Measurements from ENCODE around the gene GDF15.
A peak's percentile ranks its signal among the peaks of the same experiment; 100 is the strongest.

Gene GDF15

DNA sequence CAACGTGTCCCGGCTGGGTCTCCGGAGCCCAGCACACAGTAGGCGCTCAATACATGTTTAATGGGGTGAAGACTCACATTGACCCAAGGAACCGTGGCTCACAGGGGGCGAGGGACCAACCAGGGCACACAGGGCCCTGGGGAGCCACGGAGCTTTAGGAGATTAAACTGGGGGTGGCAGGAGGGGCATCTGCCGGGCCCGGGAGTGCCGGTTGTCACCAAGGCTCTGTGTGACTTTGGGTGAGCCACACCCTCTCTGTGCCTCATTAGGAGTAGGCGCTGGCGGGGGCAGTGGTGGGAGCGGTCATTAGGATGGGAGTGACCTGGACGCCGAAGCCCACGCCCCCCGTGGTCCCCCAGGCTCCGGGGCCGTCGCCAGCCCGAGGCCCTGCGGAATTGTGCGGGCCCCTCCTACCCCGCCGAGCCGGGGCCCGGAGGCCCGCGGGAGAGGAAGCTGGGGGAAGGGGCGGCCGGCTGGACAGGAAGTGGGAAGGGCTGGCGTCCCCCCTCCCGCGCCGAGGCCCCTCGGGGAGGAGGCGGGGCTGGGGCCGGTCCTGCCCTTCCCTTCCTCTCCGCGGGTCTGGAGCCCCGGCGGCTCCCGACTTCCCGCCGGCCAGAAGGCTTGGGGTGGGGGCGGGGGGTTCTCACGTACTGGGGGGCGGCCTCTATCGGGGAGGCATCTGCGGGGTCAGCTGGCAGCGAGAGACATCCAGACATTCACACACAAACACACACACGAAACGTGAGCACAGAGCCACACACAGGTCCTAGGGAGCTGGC, 31.5 kb downstream of the GDF15 start:
- peak overlapping the region; percentile 34 for H3K4me3 ChIP-seq (ENCODE audit: low read depth, low read length)

GRCh38 chr19:18418029-18418482, 32.1 kb downstream of the GDF15 start:
- H3K4me3 ChIP-seq (ENCODE audit: low read depth, low read length), result peak overlapping the region; percentile 8

DNA sequence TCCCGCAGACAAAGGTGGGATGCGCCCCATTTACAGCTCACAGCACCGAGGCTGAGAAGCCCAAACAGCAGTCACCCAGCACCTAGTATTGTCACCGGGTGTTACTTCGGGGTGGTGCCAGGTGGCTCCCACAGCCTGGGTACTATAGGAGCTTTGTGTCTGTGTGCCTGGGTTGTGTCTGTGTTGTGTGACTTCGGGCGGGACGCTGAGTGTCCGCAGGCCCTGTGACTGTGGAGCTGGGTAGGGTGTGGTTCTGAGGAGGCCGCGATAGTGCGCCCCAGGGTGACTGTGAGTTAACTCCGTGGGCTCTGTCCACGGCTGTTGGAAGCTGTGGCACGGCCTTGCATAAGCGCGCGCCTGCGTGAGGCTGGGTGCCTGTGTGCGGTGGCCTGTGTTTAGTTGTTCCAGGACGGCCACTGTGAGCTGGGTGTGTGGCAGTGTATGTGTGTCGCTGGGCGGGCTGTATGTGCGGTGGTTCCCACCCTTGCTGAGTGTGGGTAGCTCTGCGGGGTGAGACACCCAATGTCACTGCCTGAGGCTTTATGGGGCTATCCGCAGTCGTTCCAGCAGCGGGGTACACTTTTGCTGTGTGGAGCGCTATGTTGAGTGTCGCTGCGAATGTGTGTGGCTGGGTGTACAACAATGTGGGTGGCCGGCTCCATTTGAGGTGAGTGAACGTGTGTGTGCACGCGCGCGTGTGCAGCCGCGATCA, 32.7 kb downstream of the GDF15 start:
- H3K4me3 ChIP-seq (ENCODE audit: low read depth, low read length), result peak overlapping the region; percentile 13

DNA sequence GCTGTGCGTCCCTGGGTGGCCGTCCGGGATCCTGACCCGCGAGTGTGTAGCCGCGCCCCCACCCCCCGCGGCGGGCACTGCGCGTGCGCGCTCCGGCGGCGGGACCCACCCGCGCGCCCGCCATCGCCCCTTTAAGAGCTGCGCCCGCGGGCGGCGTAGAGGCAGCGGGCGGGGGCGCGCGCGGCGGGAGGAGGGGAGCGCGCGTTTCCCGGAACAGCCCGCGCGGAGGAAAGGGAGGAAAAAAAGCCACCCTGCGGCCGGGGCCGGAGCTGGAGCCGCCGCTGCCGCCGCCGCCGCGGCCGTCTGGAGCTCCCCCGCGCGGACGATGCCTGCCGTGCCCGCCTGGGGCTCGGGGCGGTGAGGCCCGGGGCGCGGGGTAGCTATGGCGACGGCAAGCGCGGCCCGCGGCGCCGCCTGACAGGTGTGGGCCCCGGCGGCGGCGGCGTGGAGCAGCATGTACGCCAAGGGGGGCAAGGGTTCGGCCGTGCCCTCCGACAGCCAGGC, 33.3 kb downstream of the GDF15 start, which contains the start of gene SSBP4:
TSS of gene SSBP4 (plus strand) at position 204 of the 504 bp plus-strand sequence. CDS start at position 455, 251 bp downstream.
- H3K4me3 ChIP-seq (ENCODE audit: low read depth, low read length), result peak within 1 kb of the TSS; percentile 41

DNA sequence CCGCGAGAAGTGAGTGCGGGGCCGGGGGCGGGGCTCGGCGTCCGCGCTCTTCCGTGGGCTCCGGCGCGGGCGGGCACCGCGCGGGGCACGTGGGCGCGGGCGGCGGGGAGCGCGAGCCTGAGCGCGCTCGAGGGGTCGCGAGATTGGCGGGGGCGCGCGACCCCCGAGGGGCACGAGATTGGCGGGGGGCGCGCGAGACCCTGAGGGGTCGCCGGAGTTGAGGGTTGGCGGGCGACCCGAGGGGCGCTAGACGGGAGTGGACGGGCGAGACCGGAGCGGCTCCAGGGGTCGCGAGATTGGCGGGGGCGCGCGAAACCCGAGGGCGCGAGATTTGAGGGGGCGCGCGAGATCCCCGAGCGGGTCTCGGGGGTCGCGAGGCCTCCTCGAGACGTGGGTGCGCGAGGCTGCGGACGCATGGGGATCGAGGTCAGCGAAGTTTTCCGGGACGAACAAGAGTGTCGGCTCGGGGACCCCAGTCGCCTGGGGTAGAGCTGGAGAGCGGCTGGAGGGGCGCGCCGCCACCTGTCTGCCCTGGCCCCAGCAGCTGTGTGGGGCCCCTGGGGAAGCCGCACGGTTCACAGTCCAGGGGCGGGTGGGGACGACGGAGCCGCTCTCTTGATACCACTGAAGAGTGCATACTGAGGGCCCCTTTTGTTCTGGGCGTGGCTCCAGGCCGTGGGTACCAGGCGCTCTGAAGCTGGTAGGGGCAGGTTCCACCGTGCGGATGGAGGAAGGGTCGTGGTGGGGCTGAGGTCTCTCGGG, 33.9 kb downstream of the GDF15 start:
- peak overlapping the region; percentile 41 for H3K4me3 ChIP-seq (ENCODE audit: low read depth, low read length)

GRCh38 chr19:18420930-18421329, 35.0 kb downstream of the GDF15 start:
- H3K4me3 ChIP-seq (ENCODE audit: low read depth, low read length), result no peak overlapping the region

DNA sequence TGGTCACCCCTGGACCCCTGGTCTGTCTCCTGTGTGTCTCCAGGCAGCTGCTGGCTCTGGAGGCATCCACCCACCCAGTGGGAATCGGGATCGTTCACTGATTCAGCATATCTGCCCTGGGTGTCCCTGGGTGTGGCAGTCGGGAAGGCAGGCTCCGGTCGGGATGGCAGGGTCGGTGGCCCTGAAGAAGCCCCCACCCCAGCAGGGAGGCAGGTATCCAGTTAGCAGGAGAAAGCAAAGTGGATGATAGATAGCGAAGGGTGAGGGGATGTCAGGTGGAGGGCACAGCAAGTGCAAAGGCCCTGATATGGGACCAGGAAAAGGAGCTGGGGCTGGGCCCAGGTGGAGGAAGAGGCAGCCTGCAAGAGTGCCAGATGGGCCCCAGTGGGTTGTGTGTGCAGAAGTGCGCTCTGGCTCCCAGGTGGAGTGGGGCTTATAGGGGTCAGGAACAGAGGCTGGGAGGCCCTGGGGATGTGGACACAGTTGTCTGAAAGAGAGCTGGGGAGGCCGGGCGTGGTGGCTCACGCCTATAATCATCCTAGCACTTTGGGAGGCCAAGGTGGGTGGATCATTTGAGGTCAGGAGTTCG, 35.5 kb downstream of the GDF15 start:
- H3K4me3 ChIP-seq (ENCODE audit: low read depth, low read length), result no peak overlapping the region

DNA sequence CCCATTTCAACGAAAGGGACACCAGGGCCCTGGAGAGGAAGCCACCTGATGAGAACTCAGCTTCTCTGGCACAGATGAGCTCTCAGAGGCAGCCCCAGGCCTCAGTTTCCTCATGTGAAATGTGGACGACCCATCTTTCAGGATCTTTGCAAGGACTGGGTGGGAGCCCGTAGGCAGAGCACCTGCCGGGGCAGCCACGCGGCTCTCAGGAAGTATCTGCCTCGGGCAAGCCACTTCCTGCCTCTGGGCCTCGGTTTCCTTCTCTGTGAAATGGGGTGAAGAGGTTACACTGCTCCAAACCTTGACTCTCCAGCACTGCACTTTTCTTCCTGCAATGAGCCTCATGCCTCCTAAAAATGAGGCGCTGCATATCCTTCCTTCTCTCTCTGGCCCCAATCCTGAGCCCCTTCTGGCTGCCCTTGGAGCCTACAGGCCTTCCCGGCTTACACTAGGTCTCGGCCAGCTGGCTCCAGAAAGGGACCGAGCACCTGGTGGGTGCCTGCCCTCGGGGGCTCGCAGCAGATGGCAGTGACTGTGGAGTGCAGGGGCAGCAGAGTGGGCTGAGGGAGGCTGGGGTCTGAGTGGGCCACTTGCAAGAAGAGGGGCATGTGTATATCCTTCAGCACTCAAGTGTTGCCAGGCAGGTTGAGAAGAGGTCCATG, 36.7 kb downstream of the GDF15 start:
- no peak overlapping the region for H3K4me3 ChIP-seq (ENCODE audit: low read depth, low read length)

- no peak overlapping the region for H3K4me3 ChIP-seq (ENCODE audit: low read depth, low read length)
Observed at GRCh38 chr19:18423258-18424020, 37.5 kb downstream of the GDF15 start.

DNA sequence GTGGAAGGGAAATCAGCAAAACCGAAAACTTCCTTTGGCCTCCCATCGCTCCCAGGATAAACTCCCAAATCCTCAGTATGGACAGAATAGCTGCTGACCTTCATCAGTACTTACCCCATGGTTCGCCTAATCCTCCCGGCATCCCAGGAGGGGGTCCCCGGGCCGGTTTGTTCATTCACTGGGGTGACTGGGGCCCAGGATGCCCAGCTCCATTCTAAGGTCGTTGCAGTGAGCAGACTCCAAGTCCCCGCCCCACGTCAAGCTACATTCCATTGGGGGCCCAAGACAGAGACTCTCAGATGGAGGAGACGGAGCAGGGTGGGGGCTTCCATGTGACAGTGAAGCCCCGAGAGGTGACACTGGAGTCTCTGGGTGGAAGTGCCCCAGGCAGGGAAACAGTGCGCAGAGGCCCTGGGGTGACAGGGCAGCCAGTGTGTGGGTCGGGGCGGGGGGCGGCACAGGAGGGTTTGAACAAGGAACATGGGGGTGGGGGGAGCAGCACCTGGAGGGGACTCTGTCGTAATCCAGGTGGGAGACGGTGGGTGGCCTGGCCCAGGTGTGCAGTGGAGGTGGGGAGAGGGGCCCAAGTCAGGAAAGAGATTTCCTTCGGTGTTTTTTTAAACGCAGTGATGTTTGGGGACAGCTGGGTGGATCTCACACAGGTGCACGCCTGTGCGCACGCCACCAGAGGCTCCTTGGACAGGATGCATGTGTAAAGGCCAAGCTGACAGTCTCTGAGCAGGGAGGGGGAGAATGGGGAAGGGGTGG, 38.3 kb downstream of the GDF15 start:
- no peak overlapping the region for H3K4me3 ChIP-seq (ENCODE audit: low read depth, low read length)

DNA sequence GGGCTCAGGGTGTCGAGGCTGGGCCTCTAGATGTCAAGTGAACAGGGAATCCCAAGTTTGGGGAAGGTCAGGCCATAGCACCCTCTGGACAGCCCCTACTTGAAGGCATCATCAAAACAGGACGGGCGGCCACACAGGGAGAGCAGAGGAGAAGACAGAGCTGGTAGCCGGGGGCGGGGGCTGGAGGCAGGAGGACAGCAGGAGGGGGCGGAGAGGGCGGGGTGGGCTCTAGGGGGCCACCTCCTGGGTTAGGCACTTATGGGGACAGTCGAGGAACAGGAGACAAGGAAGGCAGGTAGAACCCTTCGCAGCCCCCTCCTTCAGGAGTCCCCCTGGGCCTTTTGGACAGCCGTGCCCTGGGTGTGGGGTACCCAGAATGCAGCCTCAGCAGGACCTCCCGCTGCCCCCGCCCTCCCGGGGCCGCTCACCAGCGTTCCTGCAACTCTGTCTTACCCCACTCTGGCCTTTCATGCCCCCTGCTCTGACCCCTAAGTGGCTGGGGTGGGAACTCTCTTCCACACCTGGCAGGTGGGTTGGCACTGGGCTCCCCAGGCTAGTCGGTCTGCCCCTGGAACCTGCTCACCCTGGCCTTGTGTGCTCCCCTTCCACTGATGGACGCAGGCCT, 39.0 kb downstream of the GDF15 start:
- no peak overlapping the region for H3K4me3 ChIP-seq (ENCODE audit: low read depth, low read length)

DNA sequence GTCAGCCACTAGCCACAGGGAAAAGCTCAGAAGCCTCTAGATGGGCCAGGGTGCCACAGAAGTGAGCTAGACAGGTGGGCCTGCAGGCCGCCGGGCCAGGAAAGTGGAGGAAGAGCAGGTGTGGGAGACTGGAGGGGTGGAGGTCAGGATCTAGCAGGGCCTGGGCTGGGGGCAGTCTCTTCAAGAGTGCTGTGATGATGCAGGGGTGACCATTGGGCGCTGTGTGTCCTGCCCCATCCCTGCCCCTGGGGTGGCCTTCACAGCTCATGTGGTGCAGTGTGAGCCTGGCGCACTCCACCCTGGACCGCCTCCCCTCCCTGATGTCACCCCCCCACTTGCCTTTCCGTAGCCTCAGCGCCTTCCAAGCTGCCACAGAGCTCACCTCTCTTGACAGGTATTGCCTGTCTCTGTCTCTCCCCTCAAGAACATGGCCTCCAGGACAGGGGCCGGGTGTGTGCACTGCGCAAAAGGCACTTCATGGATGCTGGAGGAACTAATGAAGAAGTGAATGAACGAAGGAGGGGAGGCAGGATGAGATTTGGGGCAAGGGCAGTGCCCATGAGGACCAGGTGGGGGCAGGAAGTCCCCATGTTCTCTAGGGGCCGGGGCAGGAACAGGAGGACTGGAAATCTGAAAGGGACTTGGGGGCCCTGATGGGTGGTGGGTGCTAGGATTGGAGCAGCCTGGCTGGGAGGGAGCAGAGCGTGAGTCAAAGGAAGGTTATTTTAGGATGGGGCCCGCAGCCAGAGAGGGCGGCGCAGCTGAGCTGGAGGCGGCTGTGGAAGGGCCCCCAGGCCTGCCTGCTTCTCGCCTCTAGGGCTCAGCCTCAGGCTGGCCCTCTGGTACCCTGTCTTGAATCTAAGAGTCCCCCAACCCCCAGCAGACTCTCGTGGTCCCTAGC, 39.8 kb downstream of the GDF15 start:
- no peak overlapping the region for H3K4me3 ChIP-seq (ENCODE audit: low read depth, low read length)

DNA sequence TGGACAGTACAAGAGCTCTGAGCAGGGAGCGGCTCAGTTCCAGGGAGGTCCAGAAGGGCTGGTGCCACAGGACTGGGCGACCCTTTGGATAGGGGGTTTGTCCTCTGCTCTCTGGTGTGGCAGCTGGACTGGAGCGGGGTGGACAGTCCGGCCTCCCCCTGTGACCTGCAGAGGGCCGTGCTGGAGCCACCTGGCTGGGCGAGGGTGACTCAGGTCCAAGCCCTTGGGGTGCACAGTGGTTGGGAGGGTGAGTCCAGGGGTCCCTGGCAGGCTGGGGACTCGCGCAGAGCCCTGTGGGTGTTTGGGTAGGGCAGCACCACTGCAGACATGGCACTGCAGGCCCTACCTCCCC, 40.4 kb downstream of the GDF15 start:
- no peak overlapping the region for H3K4me3 ChIP-seq (ENCODE audit: low read depth, low read length)

- no peak overlapping the region for H3K4me3 ChIP-seq (ENCODE audit: low read depth, low read length)
Observed at GRCh38 chr19:18427080-18427742, 41.3 kb downstream of the GDF15 start.

DNA sequence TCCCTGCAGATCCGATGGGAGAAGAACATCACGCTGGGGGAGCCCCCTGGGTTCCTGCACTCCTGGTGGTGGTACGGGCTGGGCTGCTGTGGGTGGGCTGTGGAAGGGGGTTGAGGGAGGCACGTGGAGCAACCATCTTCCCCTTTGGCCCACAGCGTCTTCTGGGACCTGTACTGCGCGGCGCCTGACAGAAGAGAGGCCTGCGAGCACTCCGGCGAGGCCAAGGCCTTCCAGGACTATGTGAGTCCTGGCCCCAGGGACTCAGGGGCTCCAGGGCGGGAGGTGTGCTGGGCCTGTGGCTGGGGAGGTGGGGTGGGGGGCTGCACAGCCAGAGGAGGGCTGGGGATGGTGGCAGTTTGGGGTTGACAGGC, 41.8 kb downstream of the GDF15 start:
- no peak overlapping the region for H3K4me3 ChIP-seq (ENCODE audit: low read depth, low read length)

GRCh38 chr19:18428173-18428786, 42.3 kb downstream of the GDF15 start:
- H3K4me3 ChIP-seq (ENCODE audit: low read depth, low read length), result no peak overlapping the region
